Mammary epithelial cell (primary cell): Measurements from ENCODE around the gene NLN.

Source experiments
- CTCF ChIP-seq, 2 donors: IDR thresholded peaks in 1 of 2; conservative IDR thresholded peaks in 1 of 2; 2 replicates each; pipeline ENCODE4 v1.5.1; 2011 to 2012; ENCODE audit warnings: inconsistent platforms in 2 of 2, low read length in 2 of 2, mild to moderate bottlenecking in 2 of 2, control low read depth in 1 of 2, low read depth in 1 of 2; ENCODE audit not compliant: insufficient read depth in 1 of 2; ENCODE audit errors: extremely low read depth in 1 of 2
- EZH2 ChIP-seq: IDR thresholded peaks from 2 replicates; pipeline ENCODE4 v1.6.1; 2012; ENCODE audit warnings: low read length, inconsistent platforms, borderline replicate concordance

DNA sequence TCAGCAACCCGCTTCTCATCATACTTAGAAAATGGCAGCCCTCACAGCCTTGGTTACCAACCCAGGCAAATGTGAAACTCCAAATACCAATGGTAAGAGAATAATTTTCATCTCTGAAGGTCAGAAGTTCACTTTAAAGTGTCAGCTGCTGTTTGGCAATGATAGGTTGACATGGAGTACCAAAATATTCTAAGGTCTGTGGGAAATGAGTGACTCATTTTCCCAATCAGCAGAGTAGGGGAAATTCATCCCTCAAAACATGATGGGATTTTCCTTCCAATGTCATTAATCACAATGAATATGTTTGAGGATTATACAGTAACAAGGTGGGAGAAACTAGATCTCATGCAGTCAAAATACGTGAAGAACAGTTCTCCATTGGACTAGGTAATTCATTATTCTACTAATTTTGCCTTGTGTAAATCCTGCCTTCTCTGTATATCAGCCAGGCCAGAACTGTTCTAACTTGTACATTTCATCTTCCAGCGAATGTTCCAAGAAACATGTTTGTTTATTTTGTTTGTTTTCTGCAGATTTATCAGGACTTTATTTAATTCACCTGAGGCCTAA lies 151.3 kb downstream of the NLN start:
- no peak for TF ChIP-seq CTCF (conservative IDR thresholded peaks at IDR 0.05 in 1 of 2, IDR thresholded peaks at IDR 0.05 in 1 of 2; ENCODE audit: extremely low read depth in 1 of 2, insufficient read depth in 1 of 2, low read depth in 1 of 2, low read length in 2 of 2)
- no peak for TF ChIP-seq EZH2
